ENCODE results near the gene NR1H4.

- TF ChIP-seq CTCF (IDR thresholded peaks at IDR 0.05) = no peak
- no peak for TF ChIP-seq POLR2A (IDR thresholded peaks at IDR 0.05)
These were observed 26.3 kb upstream of the NR1H4 start for GRCh38 chr12:100447381-100447780.

Measured in prostate gland (tissue), 2 donors.